Esophagus squamous epithelium (tissue), 5 donors: ENCODE measurements around the gene HSDL2. TPM values are rescaled to one million over a fixed set of nuclear protein-coding genes. Genes with fewer than 3 reads are reported as not detected.

Source experiments
- DNase-seq: peaks from one replicate; lab custom pipeline; 2025; lab: John Stamatoyannopoulos, UW
- H3K27ac ChIP-seq, 4 donors: fragments of 200-600 bp; sonication (generic); one replicate each; pipeline ENCODE4 v1.5.1; 2016 to 2019; ENCODE audit warnings: mild to moderate bottlenecking in 1 of 4
- H3K27me3 ChIP-seq, 4 donors: fragments of 200-600 bp; sonication (generic); 1 replicate in 3 of 4; 2 replicates in 1 of 4; pipeline versions ENCODE4 v1.5.1 to v1.6.0; 2017 to 2021; ENCODE audit warnings: antibody characterized with exemption in 1 of 4
- H3K36me3 ChIP-seq, 3 donors: fragments of 200-600 bp; sonication (generic); one replicate each; pipeline ENCODE4 v1.5.1; 2016 to 2019
- H3K4me1 ChIP-seq, 3 donors: fragments of 200-600 bp; sonication (generic); one replicate each; pipeline ENCODE4 v1.5.1; 2017 to 2019
- H3K4me3 ChIP-seq, 4 donors: fragments of 200-600 bp; sonication (generic); 1 replicate in 3 of 4; 2 replicates in 1 of 4; pipeline ENCODE4 v1.5.1; 2016 to 2019; ENCODE audit warnings: mild to moderate bottlenecking in 2 of 4, moderate library complexity in 1 of 4
- H3K9me3 ChIP-seq, 3 donors: fragments of 200-600 bp; sonication (generic); one replicate each; pipeline ENCODE4 v1.5.1; 2016 to 2019
- POLR2A ChIP-seq, 4 donors: fragments of 450-650 bp; IDR thresholded peaks; one replicate each; pipeline ENCODE4 v1.6.1; 2017; ENCODE audit warnings: antibody characterized with exemption in 4 of 4, mild to moderate bottlenecking in 4 of 4, moderate library complexity in 3 of 4
- WGBS, 2 donors: methylation state at CpG; one replicate each; pipeline ENCODE4 v1.1.5; 2018; 5-methylcytosine and 5-hydroxymethylcytosine counted together
- intact Hi-C: fragments of 100-400 bp; cut with DNase I; formaldehyde crosslinking; loops from one replicate; pipeline ENCODE4 v1.15.0; 2022
- total RNA-seq, 4 donors: library from RNA; depleted of rRNA; stranded (reverse); fragments of >200 nt; gene quantifications; one replicate each; pipeline ENCODE4 v1.1.0, GENCODE V29; 2016
- TF ChIP-seq, protein P1 (sequence below), 6 experiments: fragments of 450-650 bp in 4 of 6; fragments of 200-600 bp in 2 of 6; sonication (generic) in 2 of 6; IDR thresholded peaks; one replicate each; pipeline ENCODE4 v1.5.1; 2016 to 2019; ENCODE audit warnings: antibody characterized with exemption in 6 of 6, mild to moderate bottlenecking in 4 of 6, moderate library complexity in 4 of 6
- donor health status: DM: yes; HTN: yes; CAD: no.

Gene HSDL2
- total RNA-seq, 4 donors from 2014 or later, result 18.5 to 49.4 (median 36.0) TPM

- no peaks in the 10 kb centered on the region for H3K4me1 ChIP-seq
- no peak overlapping the region for H3K4me3 ChIP-seq
- DNase-seq, result no peak
- H3K27ac ChIP-seq, result no peak overlapping the region
- intact Hi-C loops, result no loop called here
- no peaks in the 10 kb centered on the region for H3K9me3 ChIP-seq
- no peaks in the 10 kb centered on the region for H3K27me3 ChIP-seq
- no peaks in the 10 kb centered on the region for H3K36me3 ChIP-seq
- TF ChIP-seq POLR2A (IDR thresholded peaks at IDR 0.05), result no peak
- TF ChIP-seq, protein P1, sequence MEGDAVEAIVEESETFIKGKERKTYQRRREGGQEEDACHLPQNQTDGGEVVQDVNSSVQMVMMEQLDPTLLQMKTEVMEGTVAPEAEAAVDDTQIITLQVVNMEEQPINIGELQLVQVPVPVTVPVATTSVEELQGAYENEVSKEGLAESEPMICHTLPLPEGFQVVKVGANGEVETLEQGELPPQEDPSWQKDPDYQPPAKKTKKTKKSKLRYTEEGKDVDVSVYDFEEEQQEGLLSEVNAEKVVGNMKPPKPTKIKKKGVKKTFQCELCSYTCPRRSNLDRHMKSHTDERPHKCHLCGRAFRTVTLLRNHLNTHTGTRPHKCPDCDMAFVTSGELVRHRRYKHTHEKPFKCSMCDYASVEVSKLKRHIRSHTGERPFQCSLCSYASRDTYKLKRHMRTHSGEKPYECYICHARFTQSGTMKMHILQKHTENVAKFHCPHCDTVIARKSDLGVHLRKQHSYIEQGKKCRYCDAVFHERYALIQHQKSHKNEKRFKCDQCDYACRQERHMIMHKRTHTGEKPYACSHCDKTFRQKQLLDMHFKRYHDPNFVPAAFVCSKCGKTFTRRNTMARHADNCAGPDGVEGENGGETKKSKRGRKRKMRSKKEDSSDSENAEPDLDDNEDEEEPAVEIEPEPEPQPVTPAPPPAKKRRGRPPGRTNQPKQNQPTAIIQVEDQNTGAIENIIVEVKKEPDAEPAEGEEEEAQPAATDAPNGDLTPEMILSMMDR (IDR thresholded peaks at IDR 0.05), result no peak
Measured at GRCh38 chr9:112341730-112342129, 38.2 kb upstream of the HSDL2 start.

DNA sequence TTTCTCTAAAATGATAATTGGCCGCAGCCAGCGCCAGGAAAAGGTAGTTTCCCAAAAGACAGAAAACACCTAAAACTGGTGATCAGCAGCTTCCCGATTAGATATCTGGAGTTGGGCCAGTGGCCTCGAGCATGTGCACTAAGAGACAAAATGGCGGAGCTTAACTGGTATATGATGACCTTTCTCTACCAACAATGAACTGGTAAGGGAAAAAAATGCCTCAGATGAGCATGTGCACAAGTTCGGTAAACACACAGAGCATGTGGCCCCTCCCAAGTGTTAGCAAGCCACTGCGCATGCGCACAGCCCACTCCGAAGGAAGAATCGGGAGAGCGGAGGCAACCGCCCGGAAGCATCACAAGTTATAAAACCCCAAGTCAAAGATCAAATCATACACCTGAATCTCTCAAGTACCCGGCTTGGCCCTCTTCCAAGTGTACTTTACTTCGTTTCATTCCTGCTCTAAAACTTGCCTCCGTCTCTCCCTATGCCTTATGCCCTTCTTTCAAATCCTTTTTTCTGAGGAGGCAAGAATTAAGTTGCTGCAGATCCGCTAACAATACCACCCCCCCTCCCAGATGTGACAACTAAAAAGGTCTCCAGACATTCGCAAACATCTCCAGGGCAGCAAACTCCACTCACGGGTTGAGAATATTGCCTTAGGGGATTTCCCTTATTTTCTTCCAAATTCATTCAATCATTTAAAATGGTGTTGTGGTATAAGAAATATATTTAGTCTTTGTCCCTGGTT, 31.5 kb upstream of the HSDL2 start:
- peak overlapping the region; percentile 9 to 67 (median 42) for H3K4me3 ChIP-seq
- peak overlapping the region; percentile 51 to 82 (median 66) for H3K27ac ChIP-seq
- TF ChIP-seq, protein P1 (IDR thresholded peaks at IDR 0.05), result peak in 1 of 6 experiments; percentile 9
- no peak for TF ChIP-seq POLR2A (IDR thresholded peaks at IDR 0.05)
- no peak for DNase-seq
- H3K4me1 ChIP-seq, result peaks cover 5 to 16% (median 10%) of the 10 kb centered on the region in 3 donors
- 23% methylated on average over 19 of the region's 19 CpGs for WGBS, 2 donors
- intact Hi-C loops, result no loop called here
- no peaks in the 10 kb centered on the region for H3K36me3 ChIP-seq
- no peaks in the 10 kb centered on the region for H3K9me3 ChIP-seq
- H3K27me3 ChIP-seq, result no peaks in the 10 kb centered on the region

GRCh38 chr9:112349008-112349333, 30.9 kb upstream of the HSDL2 start:
- intact Hi-C loops, result no loop called here
- H3K27ac ChIP-seq, result peak overlapping the region; percentile 26 to 82 (median 66)
- H3K4me3 ChIP-seq, result peak overlapping the region in 3 of 4 donors; percentile 41 to 67 (median 42)
- H3K36me3 ChIP-seq, result no peaks in the 10 kb centered on the region
- TF ChIP-seq POLR2A (IDR thresholded peaks at IDR 0.05), result no peak
- TF ChIP-seq, protein P1 (IDR thresholded peaks at IDR 0.05), result no peak
- H3K27me3 ChIP-seq, result no peaks in the 10 kb centered on the region
- WGBS, 2 donors, result 49 to 57% methylated on average over 4 of the region's 4 CpGs
- no peaks in the 10 kb centered on the region for H3K9me3 ChIP-seq
- DNase-seq, result no peak
- peaks cover 5 to 16% (median 10%) of the 10 kb centered on the region in 3 donors for H3K4me1 ChIP-seq

- Histone ChIP-seq H3K9me3 (no peaks in the 10 kb centered on the region), H3K36me3 (no peaks in the 10 kb centered on the region), H3K27me3 (no peaks in the 10 kb centered on the region), H3K4me1 (peaks cover 5 to 16% (median 10%) of the 10 kb centered on the region in 3 donors), H3K4me3 (no peak overlapping the region), H3K27ac (no peak overlapping the region)
- 72 to 76% methylated on average over 3 of the region's 3 CpGs for WGBS, 2 donors
- DNase-seq, result no peak
- intact Hi-C loops, result no loop called here
- no peak for TF ChIP-seq POLR2A (IDR thresholded peaks at IDR 0.05)
- TF ChIP-seq, protein P1 (IDR thresholded peaks at IDR 0.05), result no peak
Measured at GRCh38 chr9:112351184-112351583, 28.7 kb upstream of the HSDL2 start.

DNA sequence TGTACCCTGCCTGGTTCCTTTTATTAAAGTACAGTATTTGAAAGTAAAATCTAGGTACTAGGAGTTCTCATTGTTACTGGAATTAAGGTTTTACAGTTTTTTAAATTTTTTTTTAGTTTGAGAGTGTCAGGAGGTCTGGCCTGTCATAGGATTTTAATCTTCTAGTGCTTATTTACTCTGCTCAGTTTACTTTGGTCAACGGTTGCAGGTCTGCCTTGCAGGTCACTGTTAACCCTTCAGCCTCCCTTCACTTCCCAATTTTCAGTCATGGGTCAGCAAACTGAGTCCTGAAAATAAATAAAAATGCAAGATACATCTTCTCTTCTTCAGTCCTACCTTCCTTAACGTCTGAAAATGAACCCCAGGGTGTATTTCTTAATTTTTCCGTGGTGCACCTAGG, 27.7 kb upstream of the HSDL2 start:
- no peaks in the 10 kb centered on the region for H3K27me3 ChIP-seq
- no peak for DNase-seq
- WGBS, 2 donors, result 57 to 79% methylated on average over 3 of the region's 3 CpGs
- no peaks in the 10 kb centered on the region for H3K36me3 ChIP-seq
- no peaks in the 10 kb centered on the region for H3K9me3 ChIP-seq
- no peak overlapping the region for H3K4me3 ChIP-seq
- H3K4me1 ChIP-seq, result peaks cover 5 to 16% (median 10%) of the 10 kb centered on the region in 3 donors
- TF ChIP-seq POLR2A (IDR thresholded peaks at IDR 0.05), result no peak
- TF ChIP-seq, protein P1 (IDR thresholded peaks at IDR 0.05), result no peak
- intact Hi-C loops, result no loop called here
- no peak overlapping the region for H3K27ac ChIP-seq
